Astrocyte (in vitro differentiated cells and primary cell): Measurements from ENCODE around the gene ARL6IP4. TPM values are rescaled to one million over a fixed set of nuclear protein-coding genes. Genes with fewer than 3 reads are reported as not detected.

ENCODE experiments used
- DNase-seq: peaks from one replicate; pipeline ENCODE4 v3.0.0-alpha.2; 2010; ENCODE audit warnings: low read depth
- FAIRE-seq: peaks from 2 replicates; lab custom pipeline; 2011; peaks lifted over from hg19 to GRCh38; lab: Jason Lieb, UNC
- H2AFZ ChIP-seq: 2 replicates; pipeline ENCODE4 v1.6.0; 2012; ENCODE audit warnings: low read depth, low read length, inconsistent platforms
- H3K27ac ChIP-seq: 2 replicates; pipeline ENCODE4 v1.5.1; 2011; ENCODE audit warnings: low read depth, low read length, inconsistent platforms
- H3K27me3 ChIP-seq: 2 replicates; pipeline ENCODE4 v1.6.0; 2011; ENCODE audit warnings: low read length, inconsistent platforms; ENCODE audit not compliant: insufficient read depth
- H3K36me3 ChIP-seq: 2 replicates; pipeline ENCODE4 v1.5.1; 2011; ENCODE audit warnings: low read length, inconsistent platforms; ENCODE audit not compliant: insufficient read depth
- H3K4me1 ChIP-seq: 2 replicates; pipeline ENCODE4 v1.5.1; 2011; ENCODE audit warnings: low read length, inconsistent platforms; ENCODE audit not compliant: insufficient read depth
- H3K4me2 ChIP-seq: 2 replicates; pipeline ENCODE4 v1.6.0; 2012; ENCODE audit warnings: low read length, inconsistent platforms
- H3K4me3 ChIP-seq: 2 replicates; pipeline ENCODE4 v1.5.1; 2011; ENCODE audit warnings: low read depth, mild to moderate bottlenecking, low read length, inconsistent platforms; ENCODE audit not compliant: insufficient read depth
- H3K79me2 ChIP-seq: 2 replicates; pipeline ENCODE4 v1.6.0; 2012; ENCODE audit warnings: mild to moderate bottlenecking, low read length, inconsistent platforms; ENCODE audit not compliant: insufficient read depth
- H3K9ac ChIP-seq: 2 replicates; pipeline ENCODE4 v1.6.0; 2012; ENCODE audit warnings: mild to moderate bottlenecking, low read length, inconsistent platforms
- H3K9me3 ChIP-seq: 2 replicates; pipeline ENCODE4 v1.5.1; 2012; ENCODE audit warnings: low read depth, mild to moderate bottlenecking, low read length, inconsistent platforms; ENCODE audit not compliant: insufficient read depth
- H4K20me1 ChIP-seq: 2 replicates; pipeline ENCODE4 v1.6.0; 2012; ENCODE audit warnings: low read length, inconsistent platforms; ENCODE audit not compliant: insufficient read depth
- H3K27ac Mint-ChIP-seq: one replicate; pipeline ENCODE4 v1.8.0; 2021; ENCODE audit warnings: mild to moderate bottlenecking, mixed read lengths; ENCODE audit not compliant: unreplicated experiment
- H3K27me3 Mint-ChIP-seq: one replicate; pipeline ENCODE4 v1.8.0; 2021; ENCODE audit warnings: low read depth, mixed read lengths; ENCODE audit not compliant: unreplicated experiment
- H3K36me3 Mint-ChIP-seq: one replicate; pipeline ENCODE4 v1.8.0; 2021; ENCODE audit warnings: low read depth, mixed read lengths; ENCODE audit not compliant: unreplicated experiment
- H3K4me1 Mint-ChIP-seq: one replicate; pipeline ENCODE4 v1.8.0; 2021; ENCODE audit warnings: low read depth, mixed read lengths; ENCODE audit not compliant: unreplicated experiment
- H3K4me3 Mint-ChIP-seq: one replicate; pipeline ENCODE4 v1.8.0; 2021; ENCODE audit warnings: mild to moderate bottlenecking, moderate library complexity, mixed read lengths; ENCODE audit not compliant: unreplicated experiment
- H3K9me3 Mint-ChIP-seq: one replicate; pipeline ENCODE4 v1.8.0; 2021; ENCODE audit warnings: mild to moderate bottlenecking, mixed read lengths; ENCODE audit not compliant: unreplicated experiment
- CTCF ChIP-seq: IDR thresholded peaks from 2 replicates; pipeline ENCODE4 v1.5.1; 2011; ENCODE audit warnings: low read depth, mild to moderate bottlenecking, inconsistent platforms, low read length, moderate library complexity; ENCODE audit not compliant: insufficient read depth
- EZH2 ChIP-seq: IDR thresholded peaks from 2 replicates; pipeline ENCODE4 v1.6.1; 2012; ENCODE audit warnings: mild to moderate bottlenecking, low read length, inconsistent platforms; ENCODE audit not compliant: insufficient read depth
- total RNA-seq: library from RNA; stranded (reverse); gene quantifications from 2 replicates; pipeline ENCODE4 v1.2.1, GENCODE V29; 2021

The ARL6IP4 gene
- total RNA-seq, 1 donor from 2014 or later: 122 TPM

GRCh38 chr12:123010110-123010509 is 29.6 kb downstream of the ARL6IP4 start:
- H3K27ac Mint-ChIP-seq: no peak overlapping the region

GRCh38 chr12:123010681-123011080 is 30.2 kb downstream of the ARL6IP4 start:
- Mint-ChIP-seq H3K27ac (no peak overlapping the region), H3K36me3 (peaks cover 17% of the 10 kb centered on the region), H3K4me1 (peaks cover 6% of the 10 kb centered on the region), H3K4me3 (no peak overlapping the region), H3K9me3 (no peaks in the 10 kb centered on the region), H3K27me3 (no peaks in the 10 kb centered on the region)
- H3K9ac ChIP-seq: no peak overlapping the region
- no peaks in the 10 kb centered on the region for H3K36me3 ChIP-seq
- FAIRE-seq (no peak), DNase-seq (no peak)
- no peak overlapping the region for H3K27ac ChIP-seq
- TF ChIP-seq CTCF (no peak), EZH2 (no peak)
- H2AFZ ChIP-seq: no peak overlapping the region
- H4K20me1 ChIP-seq: no peaks in the 10 kb centered on the region
- peaks cover 6% of the 10 kb centered on the region for H3K4me1 ChIP-seq
- no peaks in the 10 kb centered on the region for H3K9me3 ChIP-seq
- no peak overlapping the region for H3K4me3 ChIP-seq
- H3K79me2 ChIP-seq: no peaks in the 10 kb centered on the region
- H3K4me2 ChIP-seq: no peak overlapping the region
- H3K27me3 ChIP-seq: no peaks in the 10 kb centered on the region

More at GRCh38 chr12:123010110-123010509, 29.6 kb downstream of the ARL6IP4 start:
- Histone ChIP-seq H3K9ac (no peak overlapping the region), H3K27me3 (no peaks in the 10 kb centered on the region), H3K36me3 (no peaks in the 10 kb centered on the region), H3K27ac (no peak overlapping the region), H4K20me1 (no peaks in the 10 kb centered on the region), H3K9me3 (no peaks in the 10 kb centered on the region), H3K4me3 (no peak overlapping the region), H3K4me2 (no peak overlapping the region), H3K4me1 (peaks cover 6% of the 10 kb centered on the region), H3K79me2 (no peaks in the 10 kb centered on the region), H2AFZ (no peak overlapping the region)
- Mint-ChIP-seq H3K4me1 (peaks cover 6% of the 10 kb centered on the region), H3K27me3 (no peaks in the 10 kb centered on the region), H3K36me3 (peaks cover 15% of the 10 kb centered on the region), H3K4me3 (no peak overlapping the region), H3K9me3 (no peaks in the 10 kb centered on the region)
- FAIRE-seq (no peak), DNase-seq (no peak)
- TF ChIP-seq EZH2 (no peak), CTCF (no peak)

- no peak for FAIRE-seq
- H3K36me3 Mint-ChIP-seq: peaks cover 19% of the 10 kb centered on the region
Observed at GRCh38 chr12:123011701-123012100, 31.2 kb downstream of the ARL6IP4 start.

More at GRCh38 chr12:123011701-123012100, 31.2 kb downstream of the ARL6IP4 start:
- Histone ChIP-seq H4K20me1 (no peaks in the 10 kb centered on the region), H3K36me3 (no peaks in the 10 kb centered on the region), H3K9ac (no peak overlapping the region), H3K9me3 (no peaks in the 10 kb centered on the region), H2AFZ (no peak overlapping the region), H3K27me3 (no peaks in the 10 kb centered on the region), H3K79me2 (no peaks in the 10 kb centered on the region), H3K4me2 (no peak overlapping the region), H3K27ac (no peak overlapping the region), H3K4me3 (no peak overlapping the region), H3K4me1 (peaks cover 6% of the 10 kb centered on the region)
- TF ChIP-seq EZH2 (no peak), CTCF (no peak)
- peaks cover 5% of the 10 kb centered on the region for H3K4me1 Mint-ChIP-seq
- no peaks in the 10 kb centered on the region for H3K27me3 Mint-ChIP-seq
- no peak overlapping the region for H3K4me3 Mint-ChIP-seq
- no peak for DNase-seq
- no peak overlapping the region for H3K27ac Mint-ChIP-seq
- peaks cover 2% of the 10 kb centered on the region for H3K9me3 Mint-ChIP-seq
